Urinary bladder (tissue), 4 donors: ENCODE results near the gene SDHB. TPM values are rescaled to one million over a fixed set of nuclear protein-coding genes. Genes with fewer than 3 reads are reported as not detected.
A peak's percentile ranks its signal among the peaks of the same experiment; 100 is the strongest.

ENCODE experiments used
- DNase-seq: peaks from one replicate; pipeline ENCODE4 v3.0.0-alpha.2; 2015; ENCODE audit errors: extremely low spot score
- H3K27ac ChIP-seq: one replicate; pipeline ENCODE4 v1.5.1; 2013; ENCODE audit warnings: low read depth, mild to moderate bottlenecking, moderate library complexity
- H3K36me3 ChIP-seq: one replicate; pipeline ENCODE4 v1.6.1; 2013; ENCODE audit warnings: mild to moderate bottlenecking, moderate library complexity; ENCODE audit not compliant: insufficient read depth
- H3K4me1 ChIP-seq: one replicate; pipeline ENCODE4 v1.6.1; 2013; ENCODE audit warnings: mild to moderate bottlenecking, moderate library complexity; ENCODE audit not compliant: insufficient read depth
- H3K4me3 ChIP-seq: one replicate; pipeline ENCODE4 v1.5.1; 2013; ENCODE audit warnings: low read depth, low read length
- WGBS: extraction: QIAGEN DNeasy Blood & Tissue Kit; methylation state at CpG from one replicate; pipeline ENCODE4 v1.1.7; 2013; 5-methylcytosine and 5-hydroxymethylcytosine counted together
- polyA plus RNA-seq: library from polyadenylated mRNA; stranded (reverse); fragments of 200-250 nt; gene quantifications from one replicate; pipeline ENCODE4 v1.2.3, GENCODE V29; 2013
- total RNA-seq: library from RNA; depleted of rRNA; stranded (reverse); fragments of >200 nt; gene quantifications from one replicate; pipeline ENCODE4 v1.2.3, GENCODE V29; 2014
- donor health status: healthy with polysubstance abuse.
- donor health status: healthy.

The SDHB gene
- total and polyA plus RNA-seq, 2 donors, result 84.1 to 114 TPM

- Histone ChIP-seq H3K36me3 (no peaks in the 10 kb centered on the region), H3K4me1 (no peaks in the 10 kb centered on the region), H3K27ac (peak overlapping the region; percentile 48), H3K4me3 (no peak overlapping the region)
- no peak for DNase-seq
- WGBS, result 51% methylated on average over 20 of the region's 20 CpGs
These were observed 75.0 kb downstream of the SDHB start for GRCh38 chr1:16978567-16979474.

GRCh38 chr1:16978139-16978538 is 75.7 kb downstream of the SDHB start:
- no peak for DNase-seq
- H3K4me3 ChIP-seq, result no peak overlapping the region
- H3K36me3 ChIP-seq, result no peaks in the 10 kb centered on the region
- no peaks in the 10 kb centered on the region for H3K4me1 ChIP-seq
- no peak overlapping the region for H3K27ac ChIP-seq
- 87% methylated on average over 4 of the region's 4 CpGs for WGBS

GRCh38 chr1:16977377-16977776 is 76.5 kb downstream of the SDHB start:
- 92% methylated on average over 5 of the region's 5 CpGs for WGBS
- H3K36me3 ChIP-seq, result no peaks in the 10 kb centered on the region
- H3K4me1 ChIP-seq, result no peaks in the 10 kb centered on the region

DNA sequence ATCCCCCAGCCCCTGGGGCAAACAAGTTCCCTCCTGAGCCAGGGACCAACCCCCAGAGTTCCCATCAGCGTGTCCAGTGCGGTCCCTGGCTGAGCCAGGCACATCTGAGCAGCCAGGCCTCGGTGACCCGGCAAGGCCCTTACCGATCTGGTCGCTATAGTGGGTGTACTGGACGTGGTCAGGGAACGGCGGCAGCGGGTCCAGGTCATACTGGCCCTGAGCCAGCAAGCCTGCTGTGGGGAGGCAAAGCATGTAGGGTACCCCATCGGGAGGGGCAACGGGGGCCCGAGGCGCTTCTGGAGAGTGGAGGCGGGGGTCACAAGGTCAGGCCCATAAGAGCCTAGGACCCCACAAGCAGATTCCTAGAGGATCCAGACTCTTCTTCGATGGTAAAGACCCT is 76.9 kb downstream of the SDHB start:
- no peak for DNase-seq
- Histone ChIP-seq H3K27ac (no peak overlapping the region), H3K4me1 (no peaks in the 10 kb centered on the region), H3K4me3 (no peak overlapping the region), H3K36me3 (no peaks in the 10 kb centered on the region)
- WGBS, result 86% methylated on average over 16 of the region's 16 CpGs

More at GRCh38 chr1:16977377-16977776, 76.5 kb downstream of the SDHB start:
- DNase-seq, result no peak
- no peak overlapping the region for H3K4me3 ChIP-seq
- H3K27ac ChIP-seq, result no peak overlapping the region

DNA sequence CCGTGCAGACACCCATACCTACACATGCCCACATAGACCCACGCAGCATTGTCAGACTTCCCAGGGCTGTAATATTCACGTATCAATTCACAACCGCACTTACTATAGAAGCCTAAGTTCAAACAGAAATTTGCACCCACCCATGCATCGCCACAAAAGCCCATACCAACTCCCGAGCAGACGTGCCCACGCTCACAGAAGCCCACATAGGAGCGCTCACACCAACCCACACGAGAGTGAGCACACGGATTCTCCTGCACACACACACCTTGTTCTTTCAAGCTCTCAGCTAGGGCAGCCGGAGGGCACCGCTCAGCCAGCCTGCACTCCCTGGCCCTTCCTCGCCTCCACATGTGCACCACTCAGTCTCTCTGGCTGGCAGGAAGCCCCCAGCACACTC is 78.0 kb downstream of the SDHB start:
- Histone ChIP-seq H3K27ac (no peak overlapping the region), H3K4me1 (no peaks in the 10 kb centered on the region), H3K4me3 (no peak overlapping the region), H3K36me3 (no peaks in the 10 kb centered on the region)
- DNase-seq, result no peak
- 87% methylated on average over 14 of the region's 14 CpGs for WGBS

GRCh38 chr1:16975211-16975610 is 78.6 kb downstream of the SDHB start:
- H3K4me1 ChIP-seq, result no peaks in the 10 kb centered on the region
- WGBS, result 76% methylated on average over 14 of the region's 14 CpGs
- H3K27ac ChIP-seq, result no peak overlapping the region
- DNase-seq, result no peak
- H3K36me3 ChIP-seq, result no peaks in the 10 kb centered on the region
- no peak overlapping the region for H3K4me3 ChIP-seq

GRCh38 chr1:16973215-16973614 is 80.6 kb downstream of the SDHB start:
- Histone ChIP-seq H3K4me1 (no peaks in the 10 kb centered on the region), H3K27ac (no peak overlapping the region), H3K36me3 (no peaks in the 10 kb centered on the region), H3K4me3 (no peak overlapping the region)
- 79% methylated on average over 9 of the region's 9 CpGs for WGBS
- no peak for DNase-seq

- Histone ChIP-seq H3K4me3 (no peak overlapping the region), H3K36me3 (no peaks in the 10 kb centered on the region), H3K4me1 (no peaks in the 10 kb centered on the region), H3K27ac (no peak overlapping the region)
- 81% methylated on average over 11 of the region's 11 CpGs for WGBS
- no peak for DNase-seq
These were observed 81.5 kb downstream of the SDHB start for GRCh38 chr1:16972189-16972895.

DNA sequence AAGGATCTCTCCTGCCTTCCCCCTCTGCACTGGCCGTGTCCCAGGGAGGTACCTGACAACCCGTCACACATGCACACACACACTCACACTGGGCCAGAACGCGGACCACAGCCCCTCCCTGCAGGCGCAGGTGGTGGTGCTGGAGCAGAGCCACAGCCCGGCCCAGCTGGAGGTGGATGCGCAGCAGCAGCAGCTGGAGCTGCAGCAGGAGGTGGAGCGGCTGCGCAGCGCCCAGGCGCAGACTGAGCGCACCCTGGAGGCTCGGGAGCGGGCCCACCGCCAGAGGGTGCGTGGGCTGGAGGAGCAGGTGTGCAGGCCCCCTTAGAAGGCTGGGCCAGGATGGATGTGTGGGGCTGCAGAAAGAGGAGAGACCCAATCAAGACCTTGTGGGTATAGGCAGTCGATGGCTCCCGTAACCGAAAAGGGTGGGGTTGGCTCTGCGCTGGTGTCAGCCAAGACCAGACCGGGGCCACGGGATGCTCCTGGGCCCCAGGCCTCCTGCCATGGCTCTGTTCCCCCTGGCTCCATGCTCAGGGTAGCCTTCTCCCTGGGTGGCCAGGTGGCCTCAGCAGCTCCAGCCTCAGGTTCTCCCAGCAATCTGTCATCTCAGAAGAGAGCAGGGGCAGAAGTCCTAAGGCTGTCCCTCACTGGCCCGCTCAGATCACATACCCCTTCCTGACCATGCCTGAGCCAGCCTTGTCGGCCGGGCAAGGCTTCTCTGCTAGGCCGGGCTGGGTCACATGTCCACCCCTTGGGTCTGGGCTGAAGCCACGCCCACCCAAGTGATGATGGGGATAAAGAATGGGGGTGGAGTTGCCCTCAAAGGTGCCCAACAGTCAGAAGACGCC is 82.3 kb downstream of the SDHB start:
- Histone ChIP-seq H3K4me3 (no peak overlapping the region), H3K4me1 (no peaks in the 10 kb centered on the region), H3K36me3 (no peaks in the 10 kb centered on the region), H3K27ac (no peak overlapping the region)
- no peak for DNase-seq
- WGBS, result 75% methylated on average over 28 of the region's 28 CpGs

DNA sequence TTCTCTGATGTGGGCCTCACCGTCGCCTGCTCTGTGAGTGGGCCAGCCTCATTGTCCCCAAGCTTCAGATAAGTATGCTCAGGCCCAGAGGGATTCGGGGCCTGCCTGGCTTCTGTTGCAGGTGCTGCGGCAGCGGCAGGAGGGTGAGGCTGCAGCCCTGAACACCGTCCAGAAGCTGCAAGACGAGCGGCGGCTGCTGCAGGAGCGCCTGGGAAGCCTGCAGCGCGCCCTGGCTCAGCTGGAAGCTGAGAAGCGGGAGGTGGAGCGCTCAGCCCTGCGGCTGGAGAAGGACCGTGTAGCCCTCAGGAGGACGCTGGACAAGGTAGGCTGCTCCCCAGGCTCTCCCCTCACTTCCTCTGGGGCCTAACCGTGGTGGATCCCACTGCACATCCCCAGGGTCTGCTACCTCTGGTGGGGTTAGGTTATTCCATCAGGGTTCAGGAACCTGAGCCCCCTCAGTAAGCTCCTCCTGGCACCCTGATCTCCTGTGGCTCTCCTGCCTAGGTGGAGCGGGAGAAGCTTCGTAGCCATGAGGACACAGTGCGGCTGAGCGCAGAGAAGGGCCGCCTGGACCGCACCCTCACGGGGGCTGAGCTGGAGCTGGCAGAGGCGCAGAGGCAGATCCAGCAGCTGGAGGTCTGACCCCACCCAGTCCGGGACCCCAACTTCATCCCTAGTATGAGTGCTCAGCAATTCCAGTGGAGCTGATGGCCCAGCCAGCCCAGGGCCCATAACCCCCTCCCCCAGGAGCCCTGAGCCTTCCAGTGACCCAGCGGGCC is 83.5 kb downstream of the SDHB start:
- 93% methylated on average over 28 of the region's 28 CpGs for WGBS
- no peaks in the 10 kb centered on the region for H3K4me1 ChIP-seq
- H3K4me3 ChIP-seq, result no peak overlapping the region
- no peaks in the 10 kb centered on the region for H3K36me3 ChIP-seq
- H3K27ac ChIP-seq, result no peak overlapping the region
- no peak for DNase-seq

DNA sequence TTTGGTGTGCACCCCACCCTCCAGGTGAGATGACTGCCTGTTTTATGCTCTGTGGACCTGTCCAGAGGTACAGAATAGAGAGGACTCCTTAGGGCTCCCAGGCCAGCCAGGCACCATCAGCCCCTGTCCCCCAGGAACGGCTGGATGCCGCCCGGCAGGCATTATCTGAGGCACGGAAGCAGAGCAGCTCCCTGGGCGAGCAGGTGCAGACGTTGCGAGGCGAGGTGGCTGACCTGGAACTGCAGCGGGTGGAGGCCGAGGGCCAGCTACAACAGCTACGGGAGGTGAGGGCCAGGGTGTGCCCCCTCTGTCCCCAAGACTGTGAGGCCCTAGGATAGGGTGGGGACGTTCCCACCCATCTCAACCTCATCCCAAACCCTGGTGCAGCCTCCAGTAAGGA is 84.2 kb downstream of the SDHB start:
- no peak overlapping the region for H3K27ac ChIP-seq
- no peak for DNase-seq
- 97% methylated on average over 12 of the region's 12 CpGs for whole genome bisulfite sequencing
- no peak overlapping the region for H3K4me3 ChIP-seq
- no peaks in the 10 kb centered on the region for H3K36me3 ChIP-seq
- no peaks in the 10 kb centered on the region for H3K4me1 ChIP-seq

- DNase-seq, result no peak
- no peak overlapping the region for H3K4me3 ChIP-seq
- WGBS, result 93% methylated on average over 14 of the region's 14 CpGs
- no peaks in the 10 kb centered on the region for H3K36me3 ChIP-seq
- no peak overlapping the region for H3K27ac ChIP-seq
- H3K4me1 ChIP-seq, result no peaks in the 10 kb centered on the region
These were observed 84.7 kb downstream of the SDHB start for GRCh38 chr1:16969057-16969611.
